Subcutaneous adipose tissue (tissue), 4 donors: ENCODE measurements around the gene VWA5B2. TPM values are rescaled to one million over a fixed set of nuclear protein-coding genes. Genes with fewer than 3 reads are reported as not detected.

Experiments used
- total RNA-seq, 4 donors: library from RNA; depleted of rRNA; stranded (reverse); fragments of >200 nt; gene quantifications; one replicate each; pipeline ENCODE4 v1.1.0, GENCODE V29; 2016
- TF ChIP-seq, protein P1 (sequence below): fragments of 450-650 bp; IDR thresholded peaks from one replicate; pipeline ENCODE4 v1.5.1; 2016; ENCODE audit warnings: low read depth, mild to moderate bottlenecking, control low read depth, antibody characterized with exemption, moderate library complexity

The VWA5B2 gene
- total RNA-seq, 4 donors from 2014 or later, result not detected

DNA sequence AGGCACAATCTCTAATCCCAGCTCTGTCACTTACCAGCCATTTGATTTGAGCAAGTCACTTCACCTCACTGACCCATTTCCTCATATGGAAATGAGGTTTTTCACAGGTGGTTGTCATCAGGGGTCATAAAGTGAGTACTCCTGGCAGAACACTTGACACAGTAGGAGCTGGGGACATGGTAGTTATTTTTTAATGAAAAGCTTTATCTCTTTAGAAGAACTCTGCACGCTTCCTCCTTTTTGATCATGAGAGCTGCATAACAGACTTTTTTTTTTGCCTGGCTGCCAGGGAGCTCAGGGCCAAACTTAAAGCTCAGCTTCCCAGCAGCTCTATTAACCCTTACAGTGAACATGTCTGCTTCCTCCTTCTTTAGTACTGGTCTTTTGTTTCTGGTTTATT lies 8.4 kb downstream of the VWA5B2 start:
- TF ChIP-seq, protein P1, sequence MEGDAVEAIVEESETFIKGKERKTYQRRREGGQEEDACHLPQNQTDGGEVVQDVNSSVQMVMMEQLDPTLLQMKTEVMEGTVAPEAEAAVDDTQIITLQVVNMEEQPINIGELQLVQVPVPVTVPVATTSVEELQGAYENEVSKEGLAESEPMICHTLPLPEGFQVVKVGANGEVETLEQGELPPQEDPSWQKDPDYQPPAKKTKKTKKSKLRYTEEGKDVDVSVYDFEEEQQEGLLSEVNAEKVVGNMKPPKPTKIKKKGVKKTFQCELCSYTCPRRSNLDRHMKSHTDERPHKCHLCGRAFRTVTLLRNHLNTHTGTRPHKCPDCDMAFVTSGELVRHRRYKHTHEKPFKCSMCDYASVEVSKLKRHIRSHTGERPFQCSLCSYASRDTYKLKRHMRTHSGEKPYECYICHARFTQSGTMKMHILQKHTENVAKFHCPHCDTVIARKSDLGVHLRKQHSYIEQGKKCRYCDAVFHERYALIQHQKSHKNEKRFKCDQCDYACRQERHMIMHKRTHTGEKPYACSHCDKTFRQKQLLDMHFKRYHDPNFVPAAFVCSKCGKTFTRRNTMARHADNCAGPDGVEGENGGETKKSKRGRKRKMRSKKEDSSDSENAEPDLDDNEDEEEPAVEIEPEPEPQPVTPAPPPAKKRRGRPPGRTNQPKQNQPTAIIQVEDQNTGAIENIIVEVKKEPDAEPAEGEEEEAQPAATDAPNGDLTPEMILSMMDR, result no peak

DNA sequence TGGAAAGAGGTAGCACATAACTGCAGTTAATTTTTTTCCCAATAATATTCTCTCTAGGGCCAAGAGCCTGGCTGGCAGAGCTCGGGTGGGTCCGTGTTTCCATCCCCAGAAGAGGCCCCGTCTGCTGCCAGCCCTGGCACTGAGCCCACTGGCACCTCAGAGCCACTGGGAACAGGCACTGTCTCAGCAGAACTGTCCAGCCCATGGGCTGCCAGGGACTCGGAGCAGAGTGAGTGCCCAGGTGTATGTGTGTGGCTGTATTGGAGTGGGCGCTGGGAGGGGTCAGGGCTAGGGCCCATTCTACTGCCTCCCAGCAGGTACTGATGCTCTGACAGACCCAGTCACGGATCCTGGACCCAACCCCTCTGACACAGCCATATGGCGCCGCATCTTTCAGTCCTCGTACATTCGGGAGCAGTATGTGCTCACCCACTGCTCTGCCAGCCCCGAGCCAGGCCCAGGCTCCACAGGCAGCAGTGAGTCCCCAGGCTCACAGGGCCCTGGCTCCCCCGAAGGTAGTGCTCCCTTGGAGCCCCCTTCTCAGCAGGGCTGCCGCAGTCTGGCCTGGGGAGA lies 8.9 kb downstream of the VWA5B2 start:
- TF ChIP-seq, protein P1, result no peak

DNA sequence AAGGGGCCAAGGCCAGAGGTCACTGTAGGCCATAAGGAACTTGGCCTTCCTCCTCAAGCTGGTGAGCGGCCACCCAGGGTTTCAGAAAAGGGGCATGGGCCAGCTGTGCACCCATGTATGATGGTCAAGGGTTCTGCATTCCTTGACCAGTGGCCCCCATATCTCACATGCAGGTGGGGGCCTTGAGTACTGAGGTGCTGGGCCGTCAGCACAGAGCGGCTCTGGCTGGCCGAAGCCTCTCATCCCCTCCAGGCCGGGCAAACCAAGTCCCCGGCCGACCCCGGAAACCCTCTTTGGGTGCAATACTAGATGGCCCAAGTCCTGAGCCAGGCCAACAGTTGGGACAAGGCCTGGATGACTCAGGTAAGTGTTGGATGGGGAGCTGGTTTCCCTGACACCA lies 9.8 kb downstream of the VWA5B2 start:
- TF ChIP-seq, protein P1, result no peak

DNA sequence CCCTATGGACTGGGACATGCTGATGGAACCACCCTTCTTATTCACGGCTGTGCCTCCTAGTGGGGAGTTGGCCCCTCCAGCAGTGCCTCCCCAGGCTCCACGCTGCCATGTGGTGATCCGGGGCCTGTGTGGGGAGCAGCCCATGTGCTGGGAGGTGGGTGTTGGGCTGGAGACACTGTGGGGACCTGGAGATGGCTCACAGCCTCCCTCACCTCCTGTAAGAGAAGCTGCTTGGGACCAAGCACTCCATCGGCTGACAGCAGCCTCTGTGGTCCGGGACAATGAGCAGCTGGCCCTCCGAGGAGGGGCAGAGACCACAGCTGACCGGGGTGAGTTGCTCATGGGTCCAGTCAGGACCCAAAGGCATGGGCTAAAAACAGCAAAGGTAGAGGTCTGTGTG lies 10.3 kb downstream of the VWA5B2 start:
- TF ChIP-seq, protein P1, result no peak

DNA sequence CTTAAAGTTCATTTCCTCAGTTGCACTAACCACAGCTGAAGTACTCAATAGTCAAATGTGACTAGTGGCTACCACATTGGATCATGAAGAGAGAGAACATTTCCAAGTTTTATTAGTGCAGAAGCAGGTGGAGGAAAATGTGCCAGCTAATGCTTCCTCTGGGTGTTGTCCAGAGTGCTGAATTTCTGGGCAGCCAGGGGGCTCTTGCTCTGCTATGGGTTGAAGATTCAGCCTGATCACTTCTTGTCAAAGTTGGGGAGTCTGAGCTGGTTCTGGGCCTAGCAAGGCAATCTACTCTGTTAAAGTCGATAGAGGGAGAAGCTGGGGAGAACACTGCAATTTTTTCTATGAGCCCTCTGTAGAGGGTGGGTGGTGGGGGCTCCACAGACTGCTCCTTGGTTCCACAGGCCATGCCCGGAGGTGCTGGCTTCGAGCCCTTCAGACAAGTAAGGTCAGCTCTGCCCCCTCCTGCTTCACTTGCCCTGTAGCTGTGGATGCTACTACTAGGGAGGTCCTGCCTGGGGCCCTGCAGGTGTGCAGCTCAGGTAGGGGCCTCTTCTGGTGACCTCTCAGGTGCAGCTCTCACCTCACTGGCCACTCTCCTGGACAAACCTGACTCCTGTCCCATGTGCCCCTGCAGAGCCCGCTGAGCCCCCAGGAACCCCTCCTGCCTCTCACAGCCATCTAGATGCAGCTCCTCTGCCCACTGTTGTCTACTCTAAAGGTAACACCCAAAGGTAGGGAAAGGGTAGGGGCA lies 11.2 kb downstream of the VWA5B2 start:
- TF ChIP-seq, protein P1, result no peak

DNA sequence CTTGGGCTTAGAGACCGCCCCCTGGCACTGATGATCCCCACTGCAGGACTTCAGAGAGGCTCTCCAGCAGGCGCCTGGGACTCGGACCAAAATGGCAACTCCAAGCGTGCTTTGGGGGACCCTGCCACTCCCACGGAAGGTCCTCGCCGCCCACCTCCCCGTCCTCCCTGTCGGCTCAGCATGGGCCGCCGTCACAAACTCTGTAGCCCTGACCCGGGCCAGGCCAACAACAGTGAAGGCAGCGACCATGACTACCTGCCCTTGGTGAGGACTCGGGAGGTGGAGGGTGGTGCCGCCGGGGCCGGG lies 11.7 kb downstream of the VWA5B2 start:
- TF ChIP-seq, protein P1, result no peak

DNA sequence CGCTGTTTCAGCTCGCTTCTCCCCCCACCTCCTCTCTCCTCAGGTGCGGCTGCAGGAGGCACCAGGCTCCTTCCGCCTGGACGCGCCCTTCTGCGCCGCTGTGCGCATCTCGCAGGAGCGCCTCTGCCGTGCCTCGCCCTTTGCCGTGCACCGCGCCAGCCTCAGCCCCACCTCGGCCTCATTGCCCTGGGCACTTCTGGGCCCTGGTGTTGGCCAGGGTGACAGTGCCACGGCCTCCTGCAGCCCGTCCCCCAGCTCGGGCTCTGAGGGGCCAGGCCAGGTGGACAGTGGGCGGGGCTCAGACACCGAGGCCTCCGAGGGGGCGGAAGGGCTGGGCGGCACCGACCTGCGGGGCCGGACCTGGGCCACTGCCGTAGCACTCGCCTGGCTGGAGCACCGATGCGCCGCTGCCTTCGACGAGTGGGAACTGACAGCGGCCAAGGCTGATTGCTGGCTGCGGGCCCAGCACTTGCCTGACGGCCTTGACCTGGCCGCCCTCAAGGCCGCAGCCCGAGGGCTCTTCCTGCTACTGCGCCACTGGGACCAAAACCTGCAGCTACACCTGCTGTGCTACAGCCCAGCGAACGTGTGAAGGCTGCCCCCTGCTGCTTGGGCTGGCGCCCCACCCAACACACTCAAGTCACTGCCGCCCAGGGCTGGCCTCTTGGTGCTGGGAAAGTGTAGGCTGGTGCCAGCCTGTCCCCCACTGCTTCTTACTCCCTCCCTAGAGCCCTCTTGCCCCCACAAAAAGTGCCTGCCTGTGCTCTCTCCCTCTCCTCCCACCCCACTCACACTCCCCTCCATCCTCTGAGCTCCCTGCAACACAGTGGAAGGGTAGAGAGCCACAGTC lies 12.3 kb downstream of the VWA5B2 start:
- TF ChIP-seq, protein P1, result no peak
